Ovary (tissue), 9 donors: ENCODE measurements around the gene MAP7. TPM values are rescaled to one million over a fixed set of nuclear protein-coding genes. Genes with fewer than 3 reads are reported as not detected.
"Not testable (repeated sequence)": the region's sequence is repeated elsewhere in the genome, so short reads cannot be mapped to it uniquely, and the experiment has no call there.

Source experiments
- DNase-seq, 5 donors: peaks; one replicate each; pipeline ENCODE4 v3.0.0-alpha.2; 2019 to 2020
- H3K27ac ChIP-seq, 2 donors: fragments of 200-600 bp; one replicate each; pipeline versions ENCODE4 v1.5.1 to v1.8.0; 2019 to 2022
- H3K27me3 ChIP-seq: fragments of 200-600 bp; one replicate; pipeline ENCODE4 v1.8.0; 2022
- H3K36me3 ChIP-seq: fragments of 200-600 bp; sonication (generic); one replicate; pipeline ENCODE4 v1.5.1; 2019
- H3K4me1 ChIP-seq: one replicate; pipeline ENCODE4 v1.8.1; 2013; ENCODE audit warnings: mild to moderate bottlenecking, moderate library complexity; ENCODE audit not compliant: insufficient read depth
- H3K4me3 ChIP-seq: fragments of 200-600 bp; sonication (generic); one replicate; pipeline ENCODE4 v1.5.1; 2017
- H3K9me3 ChIP-seq, 2 donors: fragments of 200-600 bp in 1 of 2; sonication (generic) in 1 of 2; one replicate each; pipeline versions ENCODE4 v1.5.1 to v1.8.1; 2013 to 2019; ENCODE audit warnings: mild to moderate bottlenecking in 1 of 2, moderate library complexity in 1 of 2
- CTCF ChIP-seq, 3 donors: fragments of 450-650 bp in 2 of 3; fragments of 200-600 bp in 1 of 3; IDR thresholded peaks; one replicate each; pipeline versions ENCODE4 v1.5.1 to v1.8.0; 2016 to 2022; ENCODE audit warnings: antibody characterized with exemption in 3 of 3, mild to moderate bottlenecking in 1 of 3
- EP300 ChIP-seq: sonication (generic); formaldehyde crosslinking; IDR thresholded peaks from one replicate; pipeline ENCODE4 v1.6.1; 2017; ENCODE audit warnings: antibody characterized with exemption
- POLR2A ChIP-seq: fragments of 450-650 bp; IDR thresholded peaks from one replicate; pipeline ENCODE4 v1.6.1; 2017; ENCODE audit warnings: antibody characterized with exemption, mild to moderate bottlenecking, moderate library complexity
- WGBS, 3 donors: extraction: QIAGEN DNeasy Blood & Tissue Kit in 1 of 3; methylation state at CpG; one replicate each; pipeline versions ENCODE4 v1.1.5 to v1.1.7; 2013 to 2017; 5-methylcytosine and 5-hydroxymethylcytosine counted together
- intact Hi-C, 4 donors: fragments of 100-400 bp; cut with DNase I; formaldehyde crosslinking; loops; one replicate each; pipeline versions ENCODE4 v1.11.0 to v1.15.1; 2022 to 2023
- polyA plus RNA-seq, 2 donors: library from polyadenylated mRNA; stranded (reverse); fragments of 200-250 nt in 1 of 2; fragments of 350-450 nt in 1 of 2; fragmentation: Illumina TruSeq in 1 of 2; extraction: RNeasy Lipid Tissue Mini Kit (QIAGEN cat#74804) in 1 of 2; gene quantifications; one replicate each; pipeline ENCODE4 v1.2.3, GENCODE V29; 2013 to 2014
- total RNA-seq, 7 donors: library from RNA; depleted of rRNA in 2 of 7; stranded (reverse); fragments of >200 nt in 2 of 7; fragmentation: NEBNext Ultra II Directional in 3 of 7; extraction: Animal tissue kit (Norgen Biotek cat#: 25700) in 3 of 7; gene quantifications; one replicate each; pipeline versions ENCODE4 v1.1.0 to v1.2.4, GENCODE V29; 2016 to 2023
- donor health status: DM: no; HTN: no; CAD: no; lungs with moderate emphysema.
- donor health status: DM: no; HTN: no; CAD: no.
- donor health status: Bipolar disorder and iron deficiency.
- donor health status: DM: yes; HTN: yes; CAD: no.
- donor health status: DM: no; HTN: no; CAD: no.
- donor health status: DM: yes; HTN: yes; CAD: no.

The MAP7 gene
- total and polyA plus RNA-seq, 9 donors: 1.2 to 13.0 (median 3.6) TPM

DNA sequence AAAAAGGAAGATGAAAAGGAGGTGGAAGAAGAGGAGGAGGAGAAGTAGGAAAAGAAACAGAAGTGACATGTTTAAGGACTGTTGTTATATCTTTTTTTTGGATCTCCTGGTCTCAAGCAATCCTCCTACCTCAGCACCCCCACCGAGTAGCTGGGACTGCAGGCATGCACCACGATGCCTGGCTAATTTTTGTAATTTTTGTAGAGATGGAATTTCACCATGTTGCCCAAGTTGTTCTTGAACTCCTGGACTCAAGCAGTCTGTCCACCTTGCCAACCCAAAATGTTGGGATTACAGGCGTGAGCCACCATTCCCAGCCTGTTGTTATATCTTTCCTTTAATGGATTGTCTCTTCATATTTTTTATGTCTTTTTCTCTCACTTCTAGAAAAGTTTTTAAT is 241.1 kb downstream of the MAP7 start:
- H3K27ac ChIP-seq: no peak overlapping the region
- TF ChIP-seq EP300 (no peak), CTCF (IDR thresholded peaks at IDR 0.05) (no peak)
- no peaks in the 10 kb centered on the region for H3K4me1 ChIP-seq
- no peak for DNase-seq
- H3K27me3 ChIP-seq: no peaks in the 10 kb centered on the region
- H3K9me3 ChIP-seq: no peaks in the 10 kb centered on the region
- no peak overlapping the region for H3K4me3 ChIP-seq
- 78 to 80% (median 78%) methylated on average over 3 of the region's 3 CpGs for WGBS, 3 donors
- intact Hi-C loops: no loop called here
- H3K36me3 ChIP-seq: no peaks in the 10 kb centered on the region

- intact Hi-C loops, DNase-seq, H3K27me3 ChIP-seq, H3K36me3 ChIP-seq, H3K27ac ChIP-seq, H3K9me3 ChIP-seq, H3K4me1 ChIP-seq, H3K4me3 ChIP-seq: not testable (repeated sequence)
- WGBS, 3 donors: 81 to 94% (median 82%) methylated on average over 1 of the region's 1 CpG
Measured at GRCh38 chr6:136308469-136308868, 241.8 kb downstream of the MAP7 start.

DNA sequence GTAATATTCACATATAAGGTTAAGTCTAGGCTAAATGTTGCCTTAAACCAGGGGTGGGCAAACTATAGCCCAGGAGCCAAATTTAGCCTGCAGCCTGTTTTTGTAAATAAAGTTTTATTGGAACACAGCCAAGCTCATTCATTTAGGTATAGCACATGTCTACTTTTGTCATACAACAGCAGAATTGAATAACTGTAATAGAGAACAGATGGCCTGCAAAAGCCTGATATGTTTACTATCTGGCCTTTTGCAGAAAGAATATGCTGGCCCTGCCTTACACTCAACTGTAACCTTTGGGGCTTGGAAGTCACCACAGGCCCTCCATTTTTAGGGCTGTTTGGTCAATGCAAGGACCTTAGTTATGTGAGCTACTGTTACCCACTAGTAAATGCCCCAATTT is 242.9 kb downstream of the MAP7 start:
- Histone ChIP-seq H3K27ac (no peak overlapping the region), H3K4me1 (no peaks in the 10 kb centered on the region), H3K4me3 (no peak overlapping the region), H3K36me3 (no peaks in the 10 kb centered on the region), H3K27me3 (no peaks in the 10 kb centered on the region), H3K9me3 (no peaks in the 10 kb centered on the region)
- DNase-seq: no peak
- intact Hi-C loops: no loop called here
- TF ChIP-seq POLR2A: no peak
- TF ChIP-seq EP300: no peak
- no peak for TF ChIP-seq CTCF (IDR thresholded peaks at IDR 0.05)

- WGBS, 3 donors: 82 to 86% (median 85%) methylated on average over 1 of the region's 1 CpG
- TF ChIP-seq EP300: no peak
- no peak for TF ChIP-seq CTCF (IDR thresholded peaks at IDR 0.05)
- no peak for TF ChIP-seq POLR2A
- no peak overlapping the region for H3K4me3 ChIP-seq
- H3K4me1 ChIP-seq: no peaks in the 10 kb centered on the region
- no peaks in the 10 kb centered on the region for H3K27me3 ChIP-seq
- H3K36me3 ChIP-seq: no peaks in the 10 kb centered on the region
- no peaks in the 10 kb centered on the region for H3K9me3 ChIP-seq
- no peak for DNase-seq
- intact Hi-C loops: no loop called here
- H3K27ac ChIP-seq: no peak overlapping the region
Measured at GRCh38 chr6:136306466-136306865, 243.8 kb downstream of the MAP7 start.

GRCh38 chr6:136304410-136304809 is 245.8 kb downstream of the MAP7 start:
- H3K4me1 ChIP-seq: no peaks in the 10 kb centered on the region
- H3K4me3 ChIP-seq: no peak overlapping the region
- H3K27me3 ChIP-seq: no peaks in the 10 kb centered on the region
- H3K36me3 ChIP-seq: no peaks in the 10 kb centered on the region
- TF ChIP-seq POLR2A (no peak), CTCF (IDR thresholded peaks at IDR 0.05) (no peak), EP300 (no peak)
- H3K9me3 ChIP-seq: no peaks in the 10 kb centered on the region
- DNase-seq: no peak
- WGBS, 3 donors: 93 to 94% (median 93%) methylated on average over 4 of the region's 4 CpGs
- intact Hi-C loops: no loop called here
- no peak overlapping the region for H3K27ac ChIP-seq
